MM.1S (cell line): ENCODE results near the gene FAM107B.

Experiments
- CTCF ChIP-seq: fragments of 300-600 bp; sonication (generic); IDR thresholded peaks from 2 replicates; pipeline ENCODE4 v1.5.1; 2016; ENCODE audit warnings: antibody characterized with exemption, low read length, mixed read lengths
- EZH2 ChIP-seq: fragments of 300-600 bp; sonication (generic); optimal IDR thresholded peaks from 2 replicates; pipeline ENCODE3; 2017; ENCODE audit warnings: low read depth, mild to moderate bottlenecking, antibody characterized with exemption, low read length, mixed read lengths
- EZH2phosphoT487 ChIP-seq: fragments of 300-600 bp; sonication (generic); IDR thresholded peaks from 2 replicates; pipeline ENCODE4 v1.6.1; 2018; ENCODE audit warnings: antibody characterized with exemption, low read length

GRCh38 chr10:14749070-14749809 is 25.5 kb downstream of the FAM107B start:
- TF ChIP-seq CTCF: no peak
- no peak for TF ChIP-seq EZH2phosphoT487
- no peak for TF ChIP-seq EZH2
